Smooth muscle cell (in vitro differentiated cells): ENCODE measurements around the gene FERMT3. TPM values are rescaled to one million over a fixed set of nuclear protein-coding genes. Genes with fewer than 3 reads are reported as not detected.

Experiments
- DNase-seq: peaks from one replicate; lab custom pipeline; 2025; ENCODE audit not compliant: unreplicated experiment; lab: John Stamatoyannopoulos, UW
- H2AFZ ChIP-seq: fragments of 200-600 bp; sonication (generic); 2 replicates; pipeline ENCODE4 v1.6.0; 2016; ENCODE audit warnings: antibody characterized with exemption, low read depth, mild to moderate bottlenecking
- H3F3A ChIP-seq: fragments of 200-600 bp; sonication (generic); 2 replicates; pipeline ENCODE4 v1.6.0; 2017; ENCODE audit warnings: antibody characterized with exemption, low read depth
- H3K27ac ChIP-seq: fragments of 200-600 bp; sonication (generic); 2 replicates; pipeline ENCODE4 v1.5.1; 2016; ENCODE audit warnings: low read depth, mild to moderate bottlenecking
- H3K27me3 ChIP-seq: fragments of 200-600 bp; sonication (generic); 2 replicates; pipeline ENCODE4 v1.6.1; 2016; ENCODE audit warnings: low read depth, mild to moderate bottlenecking
- H3K36me3 ChIP-seq: fragments of 200-600 bp; sonication (generic); 2 replicates; pipeline ENCODE4 v1.5.1; 2016; ENCODE audit warnings: low read depth
- H3K4me1 ChIP-seq: fragments of 200-600 bp; sonication (generic); 2 replicates; pipeline ENCODE4 v1.5.1; 2016; ENCODE audit warnings: low read depth
- H3K4me2 ChIP-seq: fragments of 200-600 bp; sonication (generic); 2 replicates; pipeline ENCODE4 v1.6.0; 2016; ENCODE audit warnings: mild to moderate bottlenecking
- H3K4me3 ChIP-seq: fragments of 200-600 bp; sonication (generic); 2 replicates; pipeline ENCODE4 v1.5.1; 2016; ENCODE audit warnings: mild to moderate bottlenecking
- H3K79me2 ChIP-seq: fragments of 200-600 bp; sonication (generic); 2 replicates; pipeline ENCODE4 v1.6.0; 2016; ENCODE audit warnings: low read depth, mild to moderate bottlenecking
- H3K9ac ChIP-seq: fragments of 200-600 bp; sonication (generic); 2 replicates; pipeline ENCODE4 v1.6.0; 2016; ENCODE audit warnings: low read depth
- H3K9me3 ChIP-seq: fragments of 200-600 bp; sonication (generic); replicated peaks from 2 replicates; pipeline ENCODE4 v1.5.1; 2016; ENCODE audit warnings: low read depth
- H4K20me1 ChIP-seq: fragments of 200-600 bp; sonication (generic); 2 replicates; pipeline ENCODE4 v1.6.0; 2016; ENCODE audit warnings: low read depth
- WGBS: methylation state at CpG from one replicate; pipeline ENCODE4 v1.1.7; 2016; ENCODE audit warnings: low lambda C conversion rate; 5-methylcytosine and 5-hydroxymethylcytosine counted together
- polyA plus RNA-seq: library from polyadenylated mRNA; unstranded; fragments of >200 nt; fragmentation: Nextera tagmentation; extraction: Ambion mirVana; gene quantifications from 2 replicates; pipeline ENCODE4 v1.2.1, GENCODE V29; 2016
- total RNA-seq: library from RNA; depleted of rRNA; stranded (reverse); fragments of >200 nt; gene quantifications from 2 replicates; pipeline ENCODE4 v1.2.3, GENCODE V29; 2014
- TF ChIP-seq, protein P1 (sequence below): fragments of 200-600 bp; sonication (generic); IDR thresholded peaks from 2 replicates; pipeline ENCODE4 v1.5.1; 2017; ENCODE audit warnings: borderline replicate concordance, mild to moderate bottlenecking, antibody characterized with exemption; ENCODE audit not compliant: insufficient read depth, poor library complexity, severe bottlenecking

The FERMT3 gene
- total and polyA plus RNA-seq, 2 experiments from 2014 or later: 1.2 to 3.7 TPM

DNA sequence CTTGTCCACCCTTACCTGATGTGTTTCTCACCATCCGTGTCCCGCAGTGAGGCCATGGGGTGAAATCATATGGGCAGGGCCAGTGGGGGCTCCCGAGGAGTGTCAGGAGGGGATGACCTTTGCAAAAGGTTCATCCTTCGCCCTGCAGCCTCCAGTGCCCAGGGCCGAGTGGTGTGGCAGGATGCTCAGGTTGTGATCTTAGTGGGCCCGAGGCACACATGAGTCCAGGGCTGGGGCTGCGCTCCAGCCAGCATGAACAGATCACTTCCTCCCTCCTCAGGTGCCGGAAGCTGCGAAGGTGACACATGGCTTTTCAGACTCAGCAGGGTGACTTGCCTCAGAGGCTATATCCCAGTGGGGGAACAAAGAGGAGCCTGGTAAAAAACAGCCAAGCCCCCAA, 31.6 kb downstream of the FERMT3 start:
- Histone ChIP-seq H3K9me3 (no peaks in the 10 kb centered on the region), H2AFZ (no peak overlapping the region), H3K27ac (no peak overlapping the region), H3K4me3 (no peak overlapping the region), H3K27me3 (no peaks in the 10 kb centered on the region), H3K9ac (no peak overlapping the region), H3K36me3 (no peaks in the 10 kb centered on the region), H3F3A (peaks cover 13% of the 10 kb centered on the region), H3K4me1 (peaks cover 10% of the 10 kb centered on the region), H3K79me2 (peaks cover 3% of the 10 kb centered on the region), H4K20me1 (peaks cover 16% of the 10 kb centered on the region), H3K4me2 (no peak overlapping the region)
- WGBS: 98% methylated on average over 9 of the region's 9 CpGs
- TF ChIP-seq, protein P1, sequence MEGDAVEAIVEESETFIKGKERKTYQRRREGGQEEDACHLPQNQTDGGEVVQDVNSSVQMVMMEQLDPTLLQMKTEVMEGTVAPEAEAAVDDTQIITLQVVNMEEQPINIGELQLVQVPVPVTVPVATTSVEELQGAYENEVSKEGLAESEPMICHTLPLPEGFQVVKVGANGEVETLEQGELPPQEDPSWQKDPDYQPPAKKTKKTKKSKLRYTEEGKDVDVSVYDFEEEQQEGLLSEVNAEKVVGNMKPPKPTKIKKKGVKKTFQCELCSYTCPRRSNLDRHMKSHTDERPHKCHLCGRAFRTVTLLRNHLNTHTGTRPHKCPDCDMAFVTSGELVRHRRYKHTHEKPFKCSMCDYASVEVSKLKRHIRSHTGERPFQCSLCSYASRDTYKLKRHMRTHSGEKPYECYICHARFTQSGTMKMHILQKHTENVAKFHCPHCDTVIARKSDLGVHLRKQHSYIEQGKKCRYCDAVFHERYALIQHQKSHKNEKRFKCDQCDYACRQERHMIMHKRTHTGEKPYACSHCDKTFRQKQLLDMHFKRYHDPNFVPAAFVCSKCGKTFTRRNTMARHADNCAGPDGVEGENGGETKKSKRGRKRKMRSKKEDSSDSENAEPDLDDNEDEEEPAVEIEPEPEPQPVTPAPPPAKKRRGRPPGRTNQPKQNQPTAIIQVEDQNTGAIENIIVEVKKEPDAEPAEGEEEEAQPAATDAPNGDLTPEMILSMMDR: no peak
- no peak for DNase-seq

DNA sequence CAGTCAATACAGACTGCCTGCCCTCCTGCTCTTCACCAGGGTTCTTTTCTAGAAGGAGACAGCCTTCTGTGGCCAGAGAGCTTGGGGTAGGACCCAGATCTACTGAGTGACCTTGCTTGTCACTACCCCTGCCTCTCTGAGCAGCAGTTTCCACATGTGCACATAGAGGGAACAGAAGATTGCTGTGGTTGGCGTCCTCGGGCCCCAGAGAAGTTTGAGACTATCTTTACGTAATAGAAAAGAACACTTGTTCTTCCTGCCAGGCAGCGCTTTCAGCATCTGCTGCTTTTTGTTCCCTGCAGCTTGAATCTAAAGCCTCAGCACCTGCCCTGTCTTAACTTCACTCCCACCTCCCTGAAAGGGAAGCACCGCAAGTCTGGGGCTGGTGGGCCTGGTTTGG, 32.5 kb downstream of the FERMT3 start:
- H2AFZ ChIP-seq: no peak overlapping the region
- no peak overlapping the region for H3K4me2 ChIP-seq
- peaks cover 3% of the 10 kb centered on the region for H3K79me2 ChIP-seq
- no peak overlapping the region for H3K9ac ChIP-seq
- WGBS: 98% methylated on average over 5 of the region's 5 CpGs
- DNase-seq: no peak
- no peaks in the 10 kb centered on the region for H3K9me3 ChIP-seq
- H3K27ac ChIP-seq: peak overlapping the region; percentile 93
- no peaks in the 10 kb centered on the region for H3K27me3 ChIP-seq
- TF ChIP-seq, protein P1: no peak
- no peaks in the 10 kb centered on the region for H3K36me3 ChIP-seq
- peaks cover 25% of the 10 kb centered on the region for H4K20me1 ChIP-seq
- H3F3A ChIP-seq: peaks cover 17% of the 10 kb centered on the region
- H3K4me3 ChIP-seq: no peak overlapping the region
- H3K4me1 ChIP-seq: peaks cover 10% of the 10 kb centered on the region

DNA sequence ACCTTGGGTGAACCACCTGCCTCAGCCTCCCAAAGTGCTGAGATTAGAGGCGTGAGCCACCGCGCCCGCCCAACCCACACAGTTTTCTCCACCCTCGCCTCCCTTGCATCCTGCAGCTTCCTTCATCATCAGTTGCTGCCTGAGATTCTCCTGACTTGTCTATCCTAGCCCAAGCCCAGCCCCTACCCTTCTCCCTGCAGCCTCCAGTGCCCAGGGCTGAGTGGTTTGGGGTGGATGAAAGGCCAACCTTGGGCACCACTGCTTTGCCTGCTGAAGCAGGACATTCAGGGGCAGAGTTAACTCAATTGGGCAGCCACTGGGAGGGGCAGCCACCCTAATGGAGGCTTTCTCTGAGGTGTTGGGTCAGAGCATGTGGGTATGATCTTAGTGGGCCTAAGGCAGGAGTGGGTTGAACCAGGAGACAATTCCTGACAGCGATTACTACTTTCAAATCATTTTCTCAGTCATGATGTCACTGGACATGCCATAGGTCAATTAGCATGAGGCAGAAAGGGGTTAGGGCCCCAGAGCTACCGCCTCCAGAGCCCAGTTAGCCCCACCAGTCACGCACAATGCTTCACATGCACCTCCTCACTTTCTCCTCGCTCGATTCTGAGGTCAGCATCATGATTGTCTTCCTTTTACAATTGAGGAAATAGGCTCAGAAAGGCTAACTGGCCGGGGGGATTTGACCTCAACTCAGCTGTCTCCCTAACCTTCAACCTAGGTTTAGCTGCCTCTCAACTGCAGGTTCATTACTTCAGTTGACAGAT, 33.3 kb downstream of the FERMT3 start:
- H2AFZ ChIP-seq: no peak overlapping the region
- peak overlapping the region; percentile 83 for H3K4me2 ChIP-seq
- H3F3A ChIP-seq: peaks cover 17% of the 10 kb centered on the region
- TF ChIP-seq, protein P1: no peak
- peak overlapping the region; percentile 89 for H3K4me3 ChIP-seq
- peaks cover 26% of the 10 kb centered on the region for H4K20me1 ChIP-seq
- peak overlapping the region; percentile 90 for H3K9ac ChIP-seq
- H3K27me3 ChIP-seq: no peaks in the 10 kb centered on the region
- H3K4me1 ChIP-seq: peaks cover 10% of the 10 kb centered on the region
- no peak for DNase-seq
- no peaks in the 10 kb centered on the region for H3K36me3 ChIP-seq
- H3K9me3 ChIP-seq: no peaks in the 10 kb centered on the region
- H3K27ac ChIP-seq: peak overlapping the region; percentile 93
- 85% methylated on average over 9 of the region's 11 CpGs for WGBS
- peaks cover 3% of the 10 kb centered on the region for H3K79me2 ChIP-seq
